SK-N-SH (cell line): ENCODE measurements around the gene SCN9A. TPM values are rescaled to one million over a fixed set of nuclear protein-coding genes. Genes with fewer than 3 reads are reported as not detected.

Source experiments
- CTCF ChIA-PET: fragments of 300-600, 350-600 bp; formaldehyde crosslinking; extraction: SDS; loops from one replicate; lab custom pipeline; 2021; lab: Yijun Ruan, JAX
- POLR2A ChIA-PET: fragments of 350-600 bp; sonication (Branson Sonifier 250); formaldehyde crosslinking; extraction: SDS; loops from one replicate; lab custom pipeline; 2020; ENCODE audit warnings: antibody characterized with exemption, inconsistent platforms; lab: Yijun Ruan, JAX
- DNase-seq: peaks from one replicate; pipeline ENCODE4 v3.0.0; 2012
- H2AFZ ChIP-seq: fragments of 200-600 bp; sonication (generic); 2 replicates; pipeline ENCODE4 v1.8.1; 2016; ENCODE audit warnings: antibody characterized with exemption, mild to moderate bottlenecking, low read depth
- H3F3A ChIP-seq: fragments of 200-600 bp; sonication (generic); replicated peaks from 2 replicates; pipeline ENCODE3; 2016; ENCODE audit warnings: antibody characterized with exemption, mild to moderate bottlenecking; ENCODE audit not compliant: insufficient read depth
- H3K27ac ChIP-seq, 2 experiments: fragments of 200-500 bp in 1 of 2; fragments of 200-600 bp in 1 of 2; sonication (Bioruptor generic) in 1 of 2; sonication (generic), shearing (Covaris generic) in 1 of 2; 2 replicates each; pipeline versions ENCODE4 v1.5.1 to v1.6.1; 2014 to 2016; ENCODE audit warnings: low read depth in 2 of 2, inconsistent platforms in 1 of 2, low read length in 1 of 2, mild to moderate bottlenecking in 1 of 2, mixed read lengths in 1 of 2
- H3K27me3 ChIP-seq: fragments of 200-600 bp; sonication (generic), shearing (Covaris generic); 2 replicates; pipeline ENCODE4 v1.6.1; 2016; ENCODE audit warnings: mixed run types; ENCODE audit not compliant: insufficient read depth
- H3K36me3 ChIP-seq, 2 experiments: fragments of 200-500 bp in 1 of 2; fragments of 200-600 bp in 1 of 2; sonication (Bioruptor generic) in 1 of 2; sonication (generic) in 1 of 2; replicated peaks in 1 of 2; 2 replicates each; pipeline versions ENCODE3 to v1.5.1; 2014 to 2016; ENCODE audit warnings: low read length in 1 of 2, mild to moderate bottlenecking in 1 of 2; ENCODE audit not compliant: insufficient read depth in 2 of 2, control insufficient read depth in 1 of 2
- H3K4me1 ChIP-seq, 2 experiments: fragments of 200-500 bp in 1 of 2; fragments of 200-600 bp in 1 of 2; sonication (Bioruptor generic) in 1 of 2; sonication (generic), shearing (Covaris generic) in 1 of 2; 2 replicates each; pipeline versions ENCODE4 v1.5.1 to v1.6.1; 2014 to 2016; ENCODE audit warnings: low read depth in 1 of 2, low read length in 1 of 2, mixed run types in 1 of 2; ENCODE audit not compliant: insufficient read depth in 2 of 2, control insufficient read depth in 1 of 2
- H3K4me2 ChIP-seq: fragments of 200-600 bp; sonication (generic), shearing (Covaris generic); 2 replicates; pipeline ENCODE4 v1.6.1; 2017; ENCODE audit warnings: mixed run types
- H3K4me3 ChIP-seq, 2 experiments: fragments of 200-500 bp in 1 of 2; fragments of 200-600 bp in 1 of 2; sonication (Bioruptor generic) in 1 of 2; sonication (generic), shearing (Covaris generic) in 1 of 2; 2 replicates each; pipeline versions ENCODE4 v1.5.1 to v1.8.1; 2014 to 2016; ENCODE audit warnings: low read depth in 2 of 2, inconsistent platforms in 1 of 2, low read length in 1 of 2, mild to moderate bottlenecking in 1 of 2, mixed read lengths in 1 of 2, moderate library complexity in 1 of 2
- H3K79me2 ChIP-seq: fragments of 200-600 bp; sonication (generic); 2 replicates; pipeline ENCODE4 v1.8.1; 2017; ENCODE audit warnings: mild to moderate bottlenecking; ENCODE audit not compliant: insufficient read depth
- H3K9ac ChIP-seq: fragments of 200-600 bp; sonication (generic); 2 replicates; pipeline ENCODE4 v1.6.1; 2017; ENCODE audit warnings: mixed run types
- H3K9me2 ChIP-seq: fragments of 200-600 bp; sonication (generic); 2 replicates; pipeline ENCODE4 v1.6.1; 2017; ENCODE audit warnings: mixed run types
- H3K9me3 ChIP-seq: fragments of 200-600 bp; sonication (generic); 2 replicates; pipeline ENCODE4 v1.6.1; 2017; ENCODE audit warnings: mixed run types, mild to moderate bottlenecking, moderate library complexity
- H4K20me1 ChIP-seq: fragments of 200-600 bp; sonication (generic); 2 replicates; pipeline ENCODE4 v1.6.1; 2017; ENCODE audit warnings: mild to moderate bottlenecking, mixed run types; ENCODE audit not compliant: insufficient read depth
- CHD2 ChIP-seq: fragments of 150-350 bp; IDR thresholded peaks from 2 replicates; pipeline ENCODE4 v1.6.1; 2018; ENCODE audit warnings: low read length; ENCODE audit not compliant: partially characterized antibody
- EP300 ChIP-seq, 2 experiments: IDR thresholded peaks; 2 replicates each; pipeline versions ENCODE4 v1.4.0 to v1.6.1; 2012; ENCODE audit warnings: borderline replicate concordance in 1 of 2, low read depth in 1 of 2, low read length in 1 of 2
- EZH2phosphoT487 ChIP-seq: fragments of 200-600 bp; sonication (generic); IDR thresholded peaks from 2 replicates; pipeline ENCODE4 v1.6.1; 2017; ENCODE audit warnings: low read depth, mixed run types, mild to moderate bottlenecking, antibody characterized with exemption, moderate library complexity, borderline replicate concordance
- FOXJ3 ChIP-seq: sonication (generic); formaldehyde crosslinking; IDR thresholded peaks from 2 replicates; pipeline ENCODE4 v1.5.1; 2020; ENCODE audit warnings: mild to moderate bottlenecking, missing genetic modification reagents
- GATA2 ChIP-seq: sonication (generic); formaldehyde crosslinking; IDR thresholded peaks from 2 replicates; pipeline ENCODE4 v1.5.0; 2020; ENCODE audit warnings: mild to moderate bottlenecking, missing genetic modification reagents
- JUND ChIP-seq: IDR thresholded peaks from 2 replicates; pipeline ENCODE4 v1.4.0; 2012
- MEF2A ChIP-seq: IDR thresholded peaks from 2 replicates; pipeline ENCODE4 v1.4.0; 2012; ENCODE audit warnings: low read depth, borderline replicate concordance
- NFIC ChIP-seq: IDR thresholded peaks from 2 replicates; pipeline ENCODE4 v1.4.0; 2012; ENCODE audit warnings: borderline replicate concordance
- NRF1 ChIP-seq: IDR thresholded peaks from 2 replicates; pipeline ENCODE4 v1.6.1; 2012; ENCODE audit warnings: low read depth, mild to moderate bottlenecking, low read length
- RCOR1 ChIP-seq: fragments of 150-350 bp; IDR thresholded peaks from 2 replicates; pipeline ENCODE4 v1.6.1; 2017; ENCODE audit warnings: antibody characterized with exemption, low read length
- RXRA ChIP-seq: IDR thresholded peaks from 2 replicates; pipeline ENCODE4 v1.4.0; 2012; ENCODE audit warnings: low read depth, mild to moderate bottlenecking, borderline replicate concordance
- SIN3A ChIP-seq: IDR thresholded peaks from 2 replicates; pipeline ENCODE4 v1.6.1; 2012; ENCODE audit warnings: low read depth, mild to moderate bottlenecking, low read length, moderate library complexity, borderline replicate concordance
- TAF1 ChIP-seq: IDR thresholded peaks from 2 replicates; pipeline ENCODE4 v1.6.1; 2012; ENCODE audit warnings: low read depth, mild to moderate bottlenecking, low read length, moderate library complexity, borderline replicate concordance
- TCF12 ChIP-seq: IDR thresholded peaks from 2 replicates; pipeline ENCODE4 v1.4.0; 2012
- TEAD4 ChIP-seq: IDR thresholded peaks from 2 replicates; pipeline ENCODE4 v1.4.0; 2012; ENCODE audit warnings: mild to moderate bottlenecking, borderline replicate concordance; ENCODE audit not compliant: insufficient read depth
- YY1 ChIP-seq: IDR thresholded peaks from 2 replicates; pipeline ENCODE4 v1.4.0; 2012; ENCODE audit warnings: low read depth, mild to moderate bottlenecking
- WGBS: methylation state at CpG from one replicate; pipeline ENCODE4 v1.1.6; 2017; ENCODE audit warnings: low lambda C conversion rate; 5-methylcytosine and 5-hydroxymethylcytosine counted together
- polyA plus RNA-seq, 3 experiments: library from polyadenylated mRNA; depleted of rRNA; stranded (reverse); fragments of >200 nt; gene quantifications; 2 replicates each; pipeline ENCODE4 v1.2.3, GENCODE V29; 2012
- TF ChIP-seq, protein P1 (sequence below): IDR thresholded peaks from 2 replicates; pipeline ENCODE4 v1.4.0; 2012; ENCODE audit warnings: low read depth, borderline replicate concordance
- TF ChIP-seq, protein P2 (sequence below): IDR thresholded peaks from 2 replicates; pipeline ENCODE4 v1.6.1; 2012; ENCODE audit warnings: mild to moderate bottlenecking, low read depth, low read length, moderate library complexity

The SCN9A gene
- polyA plus RNA-seq, 1 of the 3 experiments (the other 2 are of a cell fraction): 5.9 TPM

- 42% methylated on average over 4 of the region's 4 CpGs for WGBS
- no peaks in the 10 kb centered on the region for H3K36me3 ChIP-seq
- no peaks in the 10 kb centered on the region for H3K27me3 ChIP-seq
- H3K9me2 ChIP-seq: no peaks in the 10 kb centered on the region
- no peaks in the 10 kb centered on the region for H3K9me3 ChIP-seq
- no peak overlapping the region for H3K4me2 ChIP-seq
- no peaks in the 10 kb centered on the region for H4K20me1 ChIP-seq
- DNase-seq: no peak
- no peak for TF ChIP-seq NFIC
- peak; percentile 28 for TF ChIP-seq CHD2
- TF ChIP-seq, protein P1, sequence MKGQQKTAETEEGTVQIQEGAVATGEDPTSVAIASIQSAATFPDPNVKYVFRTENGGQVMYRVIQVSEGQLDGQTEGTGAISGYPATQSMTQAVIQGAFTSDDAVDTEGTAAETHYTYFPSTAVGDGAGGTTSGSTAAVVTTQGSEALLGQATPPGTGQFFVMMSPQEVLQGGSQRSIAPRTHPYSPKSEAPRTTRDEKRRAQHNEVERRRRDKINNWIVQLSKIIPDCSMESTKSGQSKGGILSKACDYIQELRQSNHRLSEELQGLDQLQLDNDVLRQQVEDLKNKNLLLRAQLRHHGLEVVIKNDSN: no peak
- peak in 1 of 2 experiments; percentile 54; a peak in 1 of 4 replicates for TF ChIP-seq EP300 (IDR thresholded peaks at IDR 0.05; ENCODE audit: borderline replicate concordance in 1 of 2, low read depth in 1 of 2, low read length in 1 of 2)
- peak; percentile 27 for TF ChIP-seq GATA2 (CRISPR knock-in tag)
- no peak for TF ChIP-seq NRF1
- no peak for TF ChIP-seq MEF2A
- H3K4me3 ChIP-seq: no peak overlapping the region
- H3K27ac ChIP-seq: no peak overlapping the region; a peak in 1 of 4 replicates
- no peaks in the 10 kb centered on the region for H3F3A ChIP-seq
- H3K9ac ChIP-seq: no peak overlapping the region
- CTCF ChIA-PET: interaction anchor here (0.5 to 0.9 kb wide), 3 partner anchors 12 to 1694 kb away, joined by 3 to 4 read pairs (median 3); no protein-coding TSS in a partner anchor
- no peak overlapping the region for H2AFZ ChIP-seq
- POLR2A ChIA-PET: no interaction called here
- peaks cover 16 to 21% of the 10 kb centered on the region in 2 experiments; a peak in 3 of 4 replicates for H3K4me1 ChIP-seq
- H3K79me2 ChIP-seq: no peaks in the 10 kb centered on the region
Measured at GRCh38 chr2:166338831-166339339, 36.9 kb downstream of the SCN9A start.

GRCh38 chr2:166337932-166338331 lies 37.8 kb downstream of the SCN9A start:
- WGBS: 90% methylated on average over 2 of the region's 2 CpGs

More at GRCh38 chr2:166337932-166338331, 37.8 kb downstream of the SCN9A start:
- Histone ChIP-seq H2AFZ (no peak overlapping the region), H3K27ac (no peak overlapping the region), H3K27me3 (no peaks in the 10 kb centered on the region), H3K9me2 (no peaks in the 10 kb centered on the region), H3K36me3 (no peaks in the 10 kb centered on the region), H3K79me2 (no peaks in the 10 kb centered on the region), H3K4me1 (peaks cover 10 to 16% of the 10 kb centered on the region in 2 experiments; a peak in 3 of 4 replicates), H3K4me2 (no peak overlapping the region), H3K9ac (no peak overlapping the region), H3K4me3 (no peak overlapping the region), H3F3A (no peaks in the 10 kb centered on the region), H3K9me3 (no peaks in the 10 kb centered on the region), H4K20me1 (no peaks in the 10 kb centered on the region)
- ChIA-PET POLR2A (interaction anchor here (0.5 kb wide), 1 partner anchor 434 kb away, joined by 3 read pairs; no protein-coding TSS in a partner anchor), CTCF (no interaction called here)
- TF ChIP-seq RXRA (no peak), RCOR1 (no peak), JUND (no peak), MEF2A (no peak), YY1 (no peak), FOXJ3 (no peak), TAF1 (no peak), EP300 (IDR thresholded peaks at IDR 0.05; ENCODE audit: borderline replicate concordance in 1 of 2, low read depth in 1 of 2, low read length in 1 of 2) (no peak), TEAD4 (no peak), SIN3A (no peak), NFIC (no peak), TCF12 (no peak), NRF1 (no peak), EZH2phosphoT487 (no peak)
- TF ChIP-seq, protein P2, sequence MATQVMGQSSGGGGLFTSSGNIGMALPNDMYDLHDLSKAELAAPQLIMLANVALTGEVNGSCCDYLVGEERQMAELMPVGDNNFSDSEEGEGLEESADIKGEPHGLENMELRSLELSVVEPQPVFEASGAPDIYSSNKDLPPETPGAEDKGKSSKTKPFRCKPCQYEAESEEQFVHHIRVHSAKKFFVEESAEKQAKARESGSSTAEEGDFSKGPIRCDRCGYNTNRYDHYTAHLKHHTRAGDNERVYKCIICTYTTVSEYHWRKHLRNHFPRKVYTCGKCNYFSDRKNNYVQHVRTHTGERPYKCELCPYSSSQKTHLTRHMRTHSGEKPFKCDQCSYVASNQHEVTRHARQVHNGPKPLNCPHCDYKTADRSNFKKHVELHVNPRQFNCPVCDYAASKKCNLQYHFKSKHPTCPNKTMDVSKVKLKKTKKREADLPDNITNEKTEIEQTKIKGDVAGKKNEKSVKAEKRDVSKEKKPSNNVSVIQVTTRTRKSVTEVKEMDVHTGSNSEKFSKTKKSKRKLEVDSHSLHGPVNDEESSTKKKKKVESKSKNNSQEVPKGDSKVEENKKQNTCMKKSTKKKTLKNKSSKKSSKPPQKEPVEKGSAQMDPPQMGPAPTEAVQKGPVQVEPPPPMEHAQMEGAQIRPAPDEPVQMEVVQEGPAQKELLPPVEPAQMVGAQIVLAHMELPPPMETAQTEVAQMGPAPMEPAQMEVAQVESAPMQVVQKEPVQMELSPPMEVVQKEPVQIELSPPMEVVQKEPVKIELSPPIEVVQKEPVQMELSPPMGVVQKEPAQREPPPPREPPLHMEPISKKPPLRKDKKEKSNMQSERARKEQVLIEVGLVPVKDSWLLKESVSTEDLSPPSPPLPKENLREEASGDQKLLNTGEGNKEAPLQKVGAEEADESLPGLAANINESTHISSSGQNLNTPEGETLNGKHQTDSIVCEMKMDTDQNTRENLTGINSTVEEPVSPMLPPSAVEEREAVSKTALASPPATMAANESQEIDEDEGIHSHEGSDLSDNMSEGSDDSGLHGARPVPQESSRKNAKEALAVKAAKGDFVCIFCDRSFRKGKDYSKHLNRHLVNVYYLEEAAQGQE: no peak
- no peak for DNase-seq
